DMS79 (cell line): ENCODE measurements around the gene ATAT1.

ENCODE experiments used
- DNase-seq: peaks from one replicate; lab custom pipeline; 2025; lab: John Stamatoyannopoulos, UW

Gene ATAT1

GRCh38 chr6:30684386-30685156, 57.9 kb downstream of the ATAT1 start:
- no peak for DNase-seq

- DNase-seq, result no peak
Measured at GRCh38 chr6:30685157-30686008, 58.7 kb downstream of the ATAT1 start.

- peak; percentile 46 for DNase-seq
Measured at GRCh38 chr6:30686009-30686907, 59.6 kb downstream of the ATAT1 start, which contains the start of gene PPP1R18. Gene PPP1R18 (minus strand): TSS chr6:30686645. CDS start chr6:30686018, 627 bp downstream.

GRCh38 chr6:30686908-30687658, 60.4 kb downstream of the ATAT1 start:
- peak; percentile 90 for DNase-seq

GRCh38 chr6:30687659-30688431, 61.2 kb downstream of the ATAT1 start:
- DNase-seq, result no peak

- no peak for DNase-seq
Measured at GRCh38 chr6:30688569-30688968, 61.9 kb downstream of the ATAT1 start.

- no peak for DNase-seq
Measured at GRCh38 chr6:30689022-30689865, 62.6 kb downstream of the ATAT1 start.

- DNase-seq, result no peak
Measured at GRCh38 chr6:30689985-30690384, 63.3 kb downstream of the ATAT1 start.

- DNase-seq, result peak; percentile 87
Measured at GRCh38 chr6:30690403-30691207, 63.9 kb downstream of the ATAT1 start, which contains the start of gene NRM. Gene NRM (minus strand): TSS chr6:30690984. CDS start chr6:30690974, 10 bp downstream.

GRCh38 chr6:30691208-30691847, 64.7 kb downstream of the ATAT1 start:
- DNase-seq, result no peak
